ENCODE data around the gene TENM4. TPM values are rescaled to one million over a fixed set of nuclear protein-coding genes. Genes with fewer than 3 reads are reported as not detected.

TENM4 gene
- total and polyA plus RNA-seq, 2 experiments from 2014 or later = 19.0 to 105 TPM

DNA sequence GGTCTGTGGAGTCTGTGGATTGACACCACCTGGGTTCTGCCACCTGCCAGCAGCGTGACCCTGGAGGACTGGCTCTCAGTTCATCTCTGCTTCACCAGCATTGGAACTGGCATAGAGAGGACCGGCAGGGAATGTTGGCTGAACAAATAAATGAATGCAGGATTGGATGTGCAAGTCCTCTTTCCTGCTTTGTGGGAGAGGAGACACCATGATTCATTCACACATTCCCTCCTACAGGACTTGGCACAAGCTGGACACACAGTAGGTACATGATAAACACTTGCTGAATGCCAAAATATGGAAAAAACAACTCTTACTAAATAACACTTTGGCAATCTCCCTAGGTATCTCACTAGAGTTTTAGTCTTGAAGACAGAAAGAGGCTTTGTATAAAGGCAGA is 749.6 kb downstream of the TENM4 start:
- no peaks in the 10 kb centered on the region for H3K9me3 ChIP-seq (ENCODE audit: low read depth)
- TF ChIP-seq, protein P1, sequence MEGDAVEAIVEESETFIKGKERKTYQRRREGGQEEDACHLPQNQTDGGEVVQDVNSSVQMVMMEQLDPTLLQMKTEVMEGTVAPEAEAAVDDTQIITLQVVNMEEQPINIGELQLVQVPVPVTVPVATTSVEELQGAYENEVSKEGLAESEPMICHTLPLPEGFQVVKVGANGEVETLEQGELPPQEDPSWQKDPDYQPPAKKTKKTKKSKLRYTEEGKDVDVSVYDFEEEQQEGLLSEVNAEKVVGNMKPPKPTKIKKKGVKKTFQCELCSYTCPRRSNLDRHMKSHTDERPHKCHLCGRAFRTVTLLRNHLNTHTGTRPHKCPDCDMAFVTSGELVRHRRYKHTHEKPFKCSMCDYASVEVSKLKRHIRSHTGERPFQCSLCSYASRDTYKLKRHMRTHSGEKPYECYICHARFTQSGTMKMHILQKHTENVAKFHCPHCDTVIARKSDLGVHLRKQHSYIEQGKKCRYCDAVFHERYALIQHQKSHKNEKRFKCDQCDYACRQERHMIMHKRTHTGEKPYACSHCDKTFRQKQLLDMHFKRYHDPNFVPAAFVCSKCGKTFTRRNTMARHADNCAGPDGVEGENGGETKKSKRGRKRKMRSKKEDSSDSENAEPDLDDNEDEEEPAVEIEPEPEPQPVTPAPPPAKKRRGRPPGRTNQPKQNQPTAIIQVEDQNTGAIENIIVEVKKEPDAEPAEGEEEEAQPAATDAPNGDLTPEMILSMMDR (IDR thresholded peaks at IDR 0.05; ENCODE audit: low read depth, low read length) = no peak
- no peaks in the 10 kb centered on the region for H3K36me3 ChIP-seq
- no peaks in the 10 kb centered on the region for H3K27me3 ChIP-seq
- DNase-seq (ENCODE audit: low read depth in 1 of 2, low spot score in 1 of 2) = no peak
- H3K4me3 ChIP-seq = no peak overlapping the region
- no peak overlapping the region for H3K27ac ChIP-seq
- no peaks in the 10 kb centered on the region for H3K4me1 ChIP-seq (ENCODE audit: low read depth)

DNA sequence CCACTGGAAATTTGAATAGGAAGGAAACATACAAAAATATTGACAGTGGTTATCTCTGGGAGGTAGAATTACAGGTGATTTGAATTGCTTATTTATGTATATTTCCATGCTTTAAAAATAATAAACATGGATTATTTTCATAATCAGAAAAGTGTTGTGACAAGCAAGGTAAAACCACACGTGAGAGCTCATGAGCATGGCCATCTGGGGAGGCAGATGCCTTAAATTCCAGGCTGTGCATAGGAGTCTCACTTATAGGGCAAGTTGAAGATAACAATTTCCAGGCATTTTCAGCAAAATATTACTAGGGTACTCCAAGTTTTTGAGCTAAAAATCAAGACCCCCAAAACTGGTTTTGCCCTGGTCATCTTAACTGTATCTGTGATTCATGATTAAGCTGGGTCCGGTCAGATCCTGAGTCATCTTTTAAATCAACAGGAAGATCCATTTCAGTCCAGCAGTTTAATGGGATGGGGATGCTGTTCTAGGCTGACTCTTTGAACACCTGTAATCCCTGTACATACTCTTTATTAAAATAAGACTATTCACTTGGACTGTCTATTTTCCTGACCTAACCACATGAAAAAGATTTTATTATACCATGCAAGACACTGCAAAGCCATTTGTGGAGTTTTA is 750.4 kb downstream of the TENM4 start:
- Histone ChIP-seq H3K27me3 (no peaks in the 10 kb centered on the region), H3K4me1 (ENCODE audit: low read depth) (no peaks in the 10 kb centered on the region), H3K9me3 (ENCODE audit: low read depth) (no peaks in the 10 kb centered on the region), H3K27ac (no peak overlapping the region), H3K36me3 (no peaks in the 10 kb centered on the region), H3K4me3 (no peak overlapping the region)
- TF ChIP-seq, protein P1 (IDR thresholded peaks at IDR 0.05; ENCODE audit: low read depth, low read length) = no peak
- no peak for DNase-seq (ENCODE audit: low read depth in 1 of 2, low spot score in 1 of 2)

DNA sequence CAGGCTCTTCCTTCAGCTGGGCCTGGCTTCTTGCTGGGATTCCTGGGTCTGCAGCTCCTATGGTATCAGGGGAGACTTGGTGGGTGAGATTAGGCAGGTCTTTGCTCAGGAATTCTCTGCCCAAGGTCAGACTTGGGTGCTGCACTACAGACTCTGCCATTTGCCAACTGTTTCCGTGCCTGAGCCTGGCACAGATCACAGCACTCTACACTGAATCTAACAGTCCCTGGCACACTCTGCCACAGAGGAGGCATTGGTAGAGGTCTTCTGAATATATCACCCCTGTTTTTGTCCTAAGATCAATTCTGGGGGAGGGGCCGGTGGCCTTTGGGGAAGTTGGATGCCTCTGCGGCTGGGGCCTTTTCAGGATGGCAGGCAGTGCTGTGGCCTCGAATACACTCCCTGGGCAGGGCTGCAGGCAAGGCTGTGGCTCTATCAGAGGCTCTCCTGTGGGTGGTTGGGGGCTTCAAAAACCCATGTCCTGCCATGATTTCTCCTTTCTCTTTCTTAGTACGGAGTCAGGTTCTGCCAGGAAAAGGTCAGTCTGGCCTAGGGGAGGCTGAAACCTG is 751.2 kb downstream of the TENM4 start:
- no peak overlapping the region for H3K27ac ChIP-seq
- H3K9me3 ChIP-seq (ENCODE audit: low read depth) = no peaks in the 10 kb centered on the region
- TF ChIP-seq, protein P1 (IDR thresholded peaks at IDR 0.05; ENCODE audit: low read depth, low read length) = no peak
- H3K4me3 ChIP-seq = no peak overlapping the region
- no peaks in the 10 kb centered on the region for H3K4me1 ChIP-seq (ENCODE audit: low read depth)
- H3K36me3 ChIP-seq = no peaks in the 10 kb centered on the region
- H3K27me3 ChIP-seq = no peaks in the 10 kb centered on the region
- no peak for DNase-seq (ENCODE audit: low read depth in 1 of 2, low spot score in 1 of 2)

DNA sequence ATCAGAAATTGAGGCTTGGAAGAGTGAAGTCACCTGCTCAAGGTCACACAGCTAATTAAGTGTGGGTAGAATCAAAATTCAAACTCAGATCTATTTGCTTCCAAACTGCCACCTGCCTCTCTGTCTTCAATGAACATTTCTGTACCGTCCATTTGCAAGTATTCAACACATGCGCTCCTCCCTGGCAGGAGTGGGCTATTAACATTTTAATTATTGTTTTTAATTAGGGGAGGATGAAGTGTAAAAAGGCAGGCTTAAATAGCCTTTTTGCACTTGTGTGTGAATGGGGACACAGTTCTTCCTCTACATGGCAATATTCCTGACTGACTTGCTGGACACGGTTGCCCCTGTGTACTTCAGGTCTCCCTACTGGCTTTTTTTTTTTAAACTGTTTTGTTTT is 751.7 kb downstream of the TENM4 start:
- TF ChIP-seq, protein P1 (IDR thresholded peaks at IDR 0.05; ENCODE audit: low read depth, low read length) = no peak
- Histone ChIP-seq H3K36me3 (no peaks in the 10 kb centered on the region), H3K9me3 (ENCODE audit: low read depth) (no peaks in the 10 kb centered on the region), H3K4me1 (ENCODE audit: low read depth) (no peaks in the 10 kb centered on the region), H3K27me3 (no peaks in the 10 kb centered on the region), H3K4me3 (no peak overlapping the region), H3K27ac (no peak overlapping the region)
- DNase-seq (ENCODE audit: low read depth in 1 of 2, low spot score in 1 of 2) = no peak

DNA sequence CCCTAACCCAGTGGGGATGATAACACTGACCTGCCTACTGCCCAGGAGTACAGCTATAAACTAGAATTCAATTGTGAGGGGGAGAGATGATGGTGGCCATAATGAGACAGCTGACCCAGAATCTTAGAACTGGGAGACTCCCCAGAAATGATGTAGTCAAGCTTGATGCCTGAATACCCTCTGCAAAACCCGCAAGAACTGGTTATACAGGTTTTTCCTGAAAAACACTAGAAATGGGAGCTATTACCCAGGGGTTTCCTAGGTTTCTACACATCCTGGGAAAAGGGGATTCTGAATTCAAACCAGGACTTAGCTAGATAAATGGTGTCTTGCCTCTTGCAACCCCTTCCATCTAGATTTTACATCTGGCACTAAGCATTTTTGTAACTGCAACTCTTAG is 752.4 kb downstream of the TENM4 start:
- H3K36me3 ChIP-seq = no peaks in the 10 kb centered on the region
- no peaks in the 10 kb centered on the region for H3K9me3 ChIP-seq (ENCODE audit: low read depth)
- DNase-seq (ENCODE audit: low read depth in 1 of 2, low spot score in 1 of 2) = no peak
- TF ChIP-seq, protein P1 (IDR thresholded peaks at IDR 0.05; ENCODE audit: low read depth, low read length) = no peak
- no peaks in the 10 kb centered on the region for H3K27me3 ChIP-seq
- H3K4me3 ChIP-seq = no peak overlapping the region
- no peak overlapping the region for H3K27ac ChIP-seq
- no peaks in the 10 kb centered on the region for H3K4me1 ChIP-seq (ENCODE audit: low read depth)

Data from cardiac muscle cell (in vitro differentiated cells and primary cell).